NCI-H1105 (cell line): ENCODE results near the gene RFX4.

ENCODE experiments used
- DNase-seq: peaks from one replicate; lab custom pipeline; 2025; lab: John Stamatoyannopoulos, UW

The RFX4 gene

GRCh38 chr12:106646472-106646871, 63.7 kb downstream of the RFX4 start:
- no peak for DNase-seq

GRCh38 chr12:106647793-106648514, 65.2 kb downstream of the RFX4 start:
- DNase-seq: no peak

GRCh38 chr12:106648736-106649135, 65.9 kb downstream of the RFX4 start:
- DNase-seq: no peak

- DNase-seq: no peak
These were observed 68.7 kb downstream of the RFX4 start for GRCh38 chr12:106651552-106651951.

GRCh38 chr12:106652510-106653015, 69.8 kb downstream of the RFX4 start:
- DNase-seq: no peak

- DNase-seq: no peak
These were observed 72.8 kb downstream of the RFX4 start for GRCh38 chr12:106655577-106655976.

- DNase-seq: no peak
These were observed 74.7 kb downstream of the RFX4 start for GRCh38 chr12:106657488-106657887.

- no peak for DNase-seq
These were observed 80.6 kb downstream of the RFX4 start for GRCh38 chr12:106663385-106663784.

- DNase-seq: no peak
These were observed 86.4 kb downstream of the RFX4 start for GRCh38 chr12:106669216-106669615.

GRCh38 chr12:106670131-106670530, 87.3 kb downstream of the RFX4 start:
- DNase-seq: no peak

- DNase-seq: no peak
These were observed 89.0 kb downstream of the RFX4 start for GRCh38 chr12:106671840-106672239.

GRCh38 chr12:106672314-106673025, 89.7 kb downstream of the RFX4 start:
- DNase-seq: no peak

- no peak for DNase-seq
These were observed 90.3 kb downstream of the RFX4 start for GRCh38 chr12:106673141-106673540.

- DNase-seq: no peak
These were observed 93.0 kb downstream of the RFX4 start for GRCh38 chr12:106675651-106676435.

- no peak for DNase-seq
These were observed 96.8 kb downstream of the RFX4 start for GRCh38 chr12:106679574-106679973.

- no peak for DNase-seq
These were observed 97.5 kb downstream of the RFX4 start for GRCh38 chr12:106680280-106680679.

GRCh38 chr12:106681210-106681609, 98.4 kb downstream of the RFX4 start:
- no peak for DNase-seq

GRCh38 chr12:106682594-106683234, 99.9 kb downstream of the RFX4 start:
- no peak for DNase-seq

GRCh38 chr12:106684497-106684896, 101.7 kb downstream of the RFX4 start:
- no peak for DNase-seq

GRCh38 chr12:106685381-106685780, 102.6 kb downstream of the RFX4 start:
- DNase-seq: no peak

GRCh38 chr12:106687672-106688071, 104.9 kb downstream of the RFX4 start:
- no peak for DNase-seq
